GM12878 (cell line): Measurements from ENCODE around the gene FGD3.

Experiments
- CTCF ChIP-seq, 3 experiments: IDR thresholded peaks in 2 of 3; conservative IDR thresholded peaks in 1 of 3; 2 replicates each; pipeline ENCODE4 v1.5.1; 2011; ENCODE audit warnings: low read depth in 3 of 3, low read length in 3 of 3, mild to moderate bottlenecking in 3 of 3, control low read depth in 2 of 3, moderate library complexity in 2 of 3, inconsistent platforms in 1 of 3, mixed read lengths in 1 of 3; ENCODE audit not compliant: control insufficient read depth in 2 of 3, insufficient read depth in 1 of 3; ENCODE audit errors: extremely low read depth in 1 of 3
- ESRRA ChIP-seq: IDR thresholded peaks from 2 replicates; pipeline ENCODE4 v1.6.1; 2012; ENCODE audit warnings: mild to moderate bottlenecking, low read length, improper control_type of control experiment
- EZH2 ChIP-seq: IDR thresholded peaks from 2 replicates; pipeline ENCODE4 v1.6.1; 2012; ENCODE audit warnings: low read depth, mild to moderate bottlenecking, control low read depth, inconsistent platforms, low read length, borderline replicate concordance; ENCODE audit not compliant: control insufficient read depth
- MTA3 ChIP-seq: IDR thresholded peaks from 2 replicates; pipeline ENCODE4 v1.6.1; 2012; ENCODE audit warnings: low read length, inconsistent platforms, borderline replicate concordance
- MYC ChIP-seq: IDR thresholded peaks from 2 replicates; pipeline ENCODE4 v1.6.1; 2011; ENCODE audit warnings: mild to moderate bottlenecking, low read length, moderate library complexity, inconsistent platforms; ENCODE audit not compliant: insufficient read depth, insufficient replicate concordance, insufficient read length, severe bottlenecking
- NFYA ChIP-seq: IDR thresholded peaks from 2 replicates; pipeline ENCODE4 v1.6.1; 2011; ENCODE audit warnings: low read depth, mild to moderate bottlenecking, low read length, improper control_type of control experiment, borderline replicate concordance
- POLR2A ChIP-seq: IDR thresholded peaks from 2 replicates; pipeline ENCODE4 v1.6.1; 2011; ENCODE audit warnings: low read depth, mild to moderate bottlenecking, low read length

GRCh38 chr9:93054758-93055704, 107.7 kb downstream of the FGD3 start:
- no peak for TF ChIP-seq POLR2A
- TF ChIP-seq CTCF (IDR thresholded peaks at IDR 0.05 in 2 of 3, conservative IDR thresholded peaks at IDR 0.05 in 1 of 3; ENCODE audit: control insufficient read depth in 2 of 3, extremely low read depth in 1 of 3, insufficient read depth in 1 of 3, low read depth in 3 of 3, low read length in 3 of 3): no peak
- TF ChIP-seq NFYA: no peak
- no peak for TF ChIP-seq ESRRA
- no peak for TF ChIP-seq MTA3
- no peak for TF ChIP-seq MYC
- TF ChIP-seq EZH2: no peak
